ENCODE data around the gene NPIPB9. TPM values are rescaled to one million over a fixed set of nuclear protein-coding genes. Genes with fewer than 3 reads are reported as not detected.
"Not testable (repeated sequence)": the region's sequence is repeated elsewhere in the genome, so short reads cannot be mapped to it uniquely, and the experiment has no call there.

NPIPB9 gene
- total RNA-seq (2014; rRNA removed; shearing (Covaris generic)) (6.2 and 9.9 TPM in 2 replicates), polyA plus RNA-seq (2016; fragmentation: Nextera tagmentation; extraction: Ambion mirVana) (0.71 and 2.1 TPM in 2 replicates)
- long read RNA-seq, result 0 reads

DNA sequence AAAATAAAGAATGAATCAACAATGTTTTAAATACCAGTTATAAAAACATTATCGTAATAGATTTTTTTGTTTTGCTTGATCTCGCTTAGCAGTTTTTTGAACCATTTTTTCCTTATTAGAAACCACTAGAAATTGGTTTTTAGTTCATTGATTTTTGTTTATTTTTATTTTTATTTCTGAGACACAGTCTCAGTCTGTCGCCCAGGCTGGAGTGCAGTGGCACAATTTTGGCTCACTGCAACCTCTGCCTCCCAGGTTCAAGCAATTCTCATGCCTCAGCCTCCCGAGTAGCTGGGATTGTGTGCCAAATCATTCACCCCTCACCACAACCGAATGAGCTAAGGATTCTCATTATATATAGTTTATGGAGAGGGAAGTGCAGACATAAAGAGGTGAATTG is at the start of gene NPIPB9:
NPIPB9 (plus strand) TSS at position 301 of the 400 bp plus-strand sequence.
- not testable (repeated sequence) for H3K4me3 Mint-ChIP-seq; H3K27me3 Mint-ChIP-seq (ENCODE audit: insufficient read depth, low read depth, poor library complexity)

DNA sequence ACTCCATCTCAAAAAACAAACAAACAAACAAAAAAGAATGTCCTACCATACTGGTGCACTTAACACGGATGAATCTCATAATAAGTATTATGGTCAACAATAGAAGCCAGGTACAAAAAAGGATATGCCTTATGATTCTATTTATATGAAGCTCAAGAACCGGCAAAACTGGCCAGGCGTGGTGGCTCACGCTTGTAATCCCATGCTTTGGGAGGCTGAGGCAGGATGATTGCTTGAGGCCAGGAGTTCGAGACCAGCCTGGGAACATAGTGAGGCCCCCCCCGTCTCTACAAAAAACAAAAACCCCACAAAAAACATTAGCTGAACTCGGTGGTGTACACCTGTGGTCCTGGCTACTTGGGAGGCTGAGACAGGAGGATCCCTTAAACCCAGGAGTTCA is 47.3 kb upstream of the NPIPB9 start:
- not testable (repeated sequence) for H3K36me3 Mint-ChIP-seq (ENCODE audit: low read depth); H3K4me2 ChIP-seq; H3K27me3 Mint-ChIP-seq (ENCODE audit: insufficient read depth, low read depth, poor library complexity); H3K4me1 ChIP-seq (ENCODE audit: insufficient read depth); ATAC-seq; H3K27me3 ChIP-seq (ENCODE audit: insufficient read depth); H3K9me3 Mint-ChIP-seq; H3K27ac Mint-ChIP-seq; H3K9me2 ChIP-seq (ENCODE audit: insufficient read depth); DNase-seq (ENCODE audit: low spot score); H3K4me1 Mint-ChIP-seq; H3F3A ChIP-seq (replicated peaks; ENCODE audit: low read depth); H2AFZ ChIP-seq; H3K36me3 ChIP-seq (ENCODE audit: insufficient read depth); H3K4me3 ChIP-seq; H3K79me2 ChIP-seq (replicated peaks; ENCODE audit: insufficient read depth); H3K4me3 Mint-ChIP-seq; H3K27ac ChIP-seq (ENCODE audit: low read depth); H4K20me1 ChIP-seq (replicated peaks; ENCODE audit: insufficient read depth)

More for the DNA sequence above, at the start of gene NPIPB9:
- H3K4me1 Mint-ChIP-seq; H3K4me3 ChIP-seq; DNase-seq (ENCODE audit: low spot score); ATAC-seq; H3K27ac Mint-ChIP-seq; H3K79me2 ChIP-seq (replicated peaks; ENCODE audit: insufficient read depth); H3K36me3 Mint-ChIP-seq (ENCODE audit: low read depth); H3K9me3 Mint-ChIP-seq; H3K4me1 ChIP-seq (ENCODE audit: insufficient read depth); H4K20me1 ChIP-seq (replicated peaks; ENCODE audit: insufficient read depth); H3K27ac ChIP-seq (ENCODE audit: low read depth); H3F3A ChIP-seq (replicated peaks; ENCODE audit: low read depth); H3K4me2 ChIP-seq; H3K9me2 ChIP-seq (ENCODE audit: insufficient read depth); H3K27me3 ChIP-seq (ENCODE audit: insufficient read depth); H3K36me3 ChIP-seq (ENCODE audit: insufficient read depth); H2AFZ ChIP-seq: not testable (repeated sequence)

DNA sequence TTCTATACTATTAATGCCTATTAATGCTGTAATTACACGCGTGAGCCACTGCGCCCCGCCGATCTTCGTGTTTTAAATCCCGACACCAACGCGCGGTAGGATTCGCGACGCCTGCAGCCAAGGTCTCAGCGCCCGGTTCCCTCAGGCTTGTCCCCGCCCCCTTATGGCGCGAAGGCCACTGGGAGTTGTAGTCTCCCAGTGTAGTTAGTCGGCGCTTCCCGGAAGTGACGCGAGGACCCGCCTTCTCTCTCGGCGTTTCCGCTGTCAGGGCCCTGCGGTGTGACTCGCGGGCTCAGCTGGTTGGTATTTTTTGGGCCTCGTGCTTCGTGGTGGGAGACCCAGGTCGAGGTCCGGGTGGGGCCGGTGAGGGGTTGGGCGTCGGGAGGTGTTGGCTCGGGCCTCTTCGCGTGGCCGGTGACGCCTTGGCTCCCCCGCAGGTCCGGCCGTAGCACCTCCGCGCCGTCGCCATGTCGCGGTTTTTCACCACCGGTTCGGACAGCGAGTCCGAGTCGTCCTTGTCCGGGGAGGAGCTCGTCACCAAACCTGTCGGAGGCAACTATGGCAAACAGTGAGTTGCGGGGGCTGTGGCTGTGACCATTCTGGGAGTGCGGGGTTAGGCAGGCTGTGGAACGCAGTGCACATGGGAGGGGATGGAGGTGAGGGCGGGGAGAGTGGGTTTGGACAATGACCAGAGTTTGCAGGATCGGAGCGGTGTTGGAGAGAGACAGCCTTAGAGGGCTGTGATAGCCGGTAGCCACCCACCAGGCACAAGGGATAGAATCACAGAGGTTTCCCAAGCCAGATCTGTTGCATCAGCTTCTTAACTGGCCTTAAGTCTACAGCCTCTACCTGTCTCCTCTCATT is 40.1 kb upstream of the NPIPB9 start, which contains the start of gene EIF3C:
EIF3C (plus strand) TSS at position 245 of the 864 bp plus-strand sequence; CDS start at position 468, 223 bp downstream.
- H3K4me2 ChIP-seq; H3K27me3 ChIP-seq (ENCODE audit: insufficient read depth); H3K27ac Mint-ChIP-seq; H4K20me1 ChIP-seq (replicated peaks; ENCODE audit: insufficient read depth); H3K36me3 Mint-ChIP-seq (ENCODE audit: low read depth); H3K27ac ChIP-seq (ENCODE audit: low read depth); H3K9me3 Mint-ChIP-seq; H3K9me2 ChIP-seq (ENCODE audit: insufficient read depth); H3K4me3 ChIP-seq; H3K27me3 Mint-ChIP-seq (ENCODE audit: insufficient read depth, low read depth, poor library complexity); H3F3A ChIP-seq (replicated peaks; ENCODE audit: low read depth); H3K79me2 ChIP-seq (replicated peaks; ENCODE audit: insufficient read depth); H2AFZ ChIP-seq; H3K36me3 ChIP-seq (ENCODE audit: insufficient read depth); H3K4me3 Mint-ChIP-seq; H3K4me1 ChIP-seq (ENCODE audit: insufficient read depth); H3K4me1 Mint-ChIP-seq; DNase-seq (ENCODE audit: low spot score): not testable (repeated sequence)
- ATAC-seq, result peak; percentile 99

DNA sequence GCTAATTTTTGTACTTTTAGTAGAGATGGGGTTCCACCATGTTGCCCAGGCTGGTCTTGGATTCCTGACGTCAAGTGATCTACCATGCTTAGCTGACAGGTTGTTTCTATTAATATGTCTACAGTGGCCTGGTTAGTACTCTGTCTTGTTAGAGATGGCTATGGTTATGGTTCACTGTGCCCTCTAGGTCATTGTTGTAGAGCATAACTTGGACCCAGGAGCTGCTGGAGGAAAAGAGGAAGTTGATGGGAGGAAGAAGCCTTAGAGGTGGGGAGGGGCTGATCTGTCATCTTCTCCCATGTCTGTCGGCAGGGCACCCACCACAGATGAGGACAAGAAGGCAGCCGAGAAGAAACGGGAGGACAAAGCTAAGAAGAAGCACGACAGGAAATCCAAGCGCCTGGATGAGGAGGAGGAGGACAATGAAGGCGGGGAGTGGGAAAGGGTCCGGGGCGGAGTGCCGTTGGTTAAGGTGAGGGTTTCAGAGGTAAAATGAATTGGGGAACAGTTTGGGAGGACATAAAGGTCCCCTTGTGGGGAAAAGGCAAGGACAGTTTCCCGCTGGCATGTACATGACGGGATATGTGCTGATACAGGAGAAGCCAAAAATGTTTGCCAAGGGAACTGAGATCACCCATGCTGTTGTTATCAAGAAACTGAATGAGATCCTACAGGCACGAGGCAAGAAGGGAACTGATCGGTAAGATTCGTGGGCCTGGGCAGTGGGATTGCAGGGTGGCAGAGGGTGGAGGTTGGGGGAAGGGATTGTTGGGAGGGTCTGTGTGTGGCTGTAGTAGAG is 28.5 kb upstream of the NPIPB9 start:
- not testable (repeated sequence) for H3K27me3 ChIP-seq (ENCODE audit: insufficient read depth); H3K4me3 Mint-ChIP-seq; H3K27ac ChIP-seq (ENCODE audit: low read depth); H3K79me2 ChIP-seq (replicated peaks; ENCODE audit: insufficient read depth); H3K4me3 ChIP-seq; ATAC-seq; H3K27ac Mint-ChIP-seq; H3K4me2 ChIP-seq; H3K4me1 ChIP-seq (ENCODE audit: insufficient read depth); H3K9me3 Mint-ChIP-seq; H3F3A ChIP-seq (replicated peaks; ENCODE audit: low read depth); H3K9me2 ChIP-seq (ENCODE audit: insufficient read depth); DNase-seq (ENCODE audit: low spot score); H2AFZ ChIP-seq; H4K20me1 ChIP-seq (replicated peaks; ENCODE audit: insufficient read depth); H3K27me3 Mint-ChIP-seq (ENCODE audit: insufficient read depth, low read depth, poor library complexity); H3K36me3 Mint-ChIP-seq (ENCODE audit: low read depth); H3K4me1 Mint-ChIP-seq; H3K36me3 ChIP-seq (ENCODE audit: insufficient read depth)

DNA sequence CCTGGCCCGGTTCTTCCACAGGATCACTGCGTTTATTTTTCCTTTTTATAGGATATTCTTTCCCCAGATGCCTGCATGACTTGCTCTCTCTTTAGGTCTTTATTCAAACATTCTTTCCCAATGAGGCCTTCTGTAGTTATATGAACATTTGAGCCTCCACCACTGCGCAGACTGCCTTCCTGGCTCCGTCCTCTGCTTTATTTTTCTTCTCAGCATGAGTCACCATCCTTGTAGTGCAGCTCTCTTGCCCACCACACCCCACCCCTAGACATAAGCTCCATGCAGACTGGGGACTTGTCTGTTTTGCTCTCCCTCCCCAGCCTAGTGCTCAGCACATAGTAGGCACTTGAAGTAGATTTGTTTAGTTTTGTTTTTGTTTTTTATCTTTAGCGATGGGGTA is 20.3 kb upstream of the NPIPB9 start:
- H3K79me2 ChIP-seq (replicated peaks; ENCODE audit: insufficient read depth); H3K4me3 ChIP-seq; ATAC-seq; H3K9me2 ChIP-seq (ENCODE audit: insufficient read depth); H3K4me3 Mint-ChIP-seq; DNase-seq (ENCODE audit: low spot score); H4K20me1 ChIP-seq (replicated peaks; ENCODE audit: insufficient read depth); H3K27ac Mint-ChIP-seq; H3K27ac ChIP-seq (ENCODE audit: low read depth); H2AFZ ChIP-seq; H3K4me1 Mint-ChIP-seq; H3F3A ChIP-seq (replicated peaks; ENCODE audit: low read depth); H3K36me3 ChIP-seq (ENCODE audit: insufficient read depth); H3K27me3 ChIP-seq (ENCODE audit: insufficient read depth); H3K36me3 Mint-ChIP-seq (ENCODE audit: low read depth); H3K4me2 ChIP-seq; H3K9me3 Mint-ChIP-seq; H3K4me1 ChIP-seq (ENCODE audit: insufficient read depth); H3K27me3 Mint-ChIP-seq (ENCODE audit: insufficient read depth, low read depth, poor library complexity): not testable (repeated sequence)

DNA sequence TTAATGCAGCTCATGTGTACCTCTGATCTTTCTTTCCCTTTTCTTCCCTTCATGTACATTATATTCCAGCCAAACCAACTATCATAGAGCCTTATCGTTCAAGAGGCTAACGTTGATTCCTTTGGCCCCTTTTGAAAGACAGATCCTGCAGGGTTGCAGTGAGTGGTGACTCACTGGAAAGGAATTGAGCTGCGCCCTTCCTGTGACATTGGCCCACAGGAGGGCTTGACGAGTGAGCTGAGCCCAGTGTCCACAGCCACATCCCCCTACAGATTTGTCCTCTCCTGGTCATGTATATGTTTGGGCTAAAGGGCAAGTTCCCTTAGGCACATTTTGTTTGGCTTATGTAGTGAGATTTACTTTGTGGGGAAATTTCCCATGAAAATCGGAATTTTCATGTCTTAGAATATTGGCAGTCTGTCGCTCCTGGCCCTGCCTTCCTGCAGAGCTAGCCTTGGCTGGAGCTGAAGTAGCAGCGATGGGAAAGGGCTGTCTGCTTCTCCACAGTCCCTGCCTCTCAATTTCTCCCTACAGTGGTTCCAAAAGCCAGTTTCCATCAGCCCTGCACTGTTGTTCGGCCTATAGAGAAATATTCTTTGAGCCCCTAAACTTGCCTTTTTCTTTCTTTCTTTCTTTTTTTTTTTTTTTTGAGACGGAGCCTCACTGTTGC is 19.0 kb upstream of the NPIPB9 start:
- not testable (repeated sequence) for H3K36me3 ChIP-seq (ENCODE audit: insufficient read depth); H4K20me1 ChIP-seq (replicated peaks; ENCODE audit: insufficient read depth); H3F3A ChIP-seq (replicated peaks; ENCODE audit: low read depth); H3K4me3 ChIP-seq; H3K36me3 Mint-ChIP-seq (ENCODE audit: low read depth); H3K79me2 ChIP-seq (replicated peaks; ENCODE audit: insufficient read depth); H3K4me2 ChIP-seq; H3K27me3 Mint-ChIP-seq (ENCODE audit: insufficient read depth, low read depth, poor library complexity); H3K9me3 Mint-ChIP-seq; H3K9me2 ChIP-seq (ENCODE audit: insufficient read depth); H3K4me1 ChIP-seq (ENCODE audit: insufficient read depth); H3K27ac ChIP-seq (ENCODE audit: low read depth); H3K27ac Mint-ChIP-seq; H3K27me3 ChIP-seq (ENCODE audit: insufficient read depth); H3K4me3 Mint-ChIP-seq; H2AFZ ChIP-seq; ATAC-seq; H3K4me1 Mint-ChIP-seq; DNase-seq (ENCODE audit: low spot score)

Data from GM23338 (cell line).